ENCODE results near the gene ZNF689.

GRCh38 chr16:30552956-30553355 is 57.2 kb downstream of the ZNF689 start:
- no peak for TF ChIP-seq EZH2 (IDR thresholded peaks at IDR 0.05; ENCODE audit: borderline replicate concordance, low read length)
- TF ChIP-seq CTCF (conservative IDR thresholded peaks at IDR 0.05 in 1 of 2, IDR thresholded peaks at IDR 0.05 in 1 of 2; ENCODE audit: extremely low read depth in 1 of 2, insufficient read depth in 1 of 2, low read depth in 1 of 2, low read length in 2 of 2), result no peak
